Fibroblast of the aortic adventitia (primary cell): Measurements from ENCODE around the gene SCD. TPM values are rescaled to one million over a fixed set of nuclear protein-coding genes. Genes with fewer than 3 reads are reported as not detected.

ENCODE experiments used
- DNase-seq: peaks from one replicate; pipeline ENCODE4 v3.0.0-alpha.2; 2010; ENCODE audit warnings: low read depth
- H3K4me3 ChIP-seq: 2 replicates; pipeline ENCODE4 v1.5.1; 2011; ENCODE audit warnings: low read depth, mild to moderate bottlenecking, control low read depth, low read length, moderate library complexity
- total RNA-seq: library from RNA; depleted of rRNA; stranded (reverse); fragments of >200 nt; gene quantifications from 2 replicates; pipeline ENCODE4 v1.2.3, GENCODE V29; 2012; ENCODE audit warnings: low replicate concordance
- TF ChIP-seq, protein P1 (sequence below): IDR thresholded peaks from 2 replicates; pipeline ENCODE4 v1.5.1; 2011; ENCODE audit warnings: mild to moderate bottlenecking, low read length, control low read depth, inconsistent platforms; ENCODE audit not compliant: insufficient read depth

SCD gene
- total RNA-seq, 1 donor, result 99.9 TPM

DNA sequence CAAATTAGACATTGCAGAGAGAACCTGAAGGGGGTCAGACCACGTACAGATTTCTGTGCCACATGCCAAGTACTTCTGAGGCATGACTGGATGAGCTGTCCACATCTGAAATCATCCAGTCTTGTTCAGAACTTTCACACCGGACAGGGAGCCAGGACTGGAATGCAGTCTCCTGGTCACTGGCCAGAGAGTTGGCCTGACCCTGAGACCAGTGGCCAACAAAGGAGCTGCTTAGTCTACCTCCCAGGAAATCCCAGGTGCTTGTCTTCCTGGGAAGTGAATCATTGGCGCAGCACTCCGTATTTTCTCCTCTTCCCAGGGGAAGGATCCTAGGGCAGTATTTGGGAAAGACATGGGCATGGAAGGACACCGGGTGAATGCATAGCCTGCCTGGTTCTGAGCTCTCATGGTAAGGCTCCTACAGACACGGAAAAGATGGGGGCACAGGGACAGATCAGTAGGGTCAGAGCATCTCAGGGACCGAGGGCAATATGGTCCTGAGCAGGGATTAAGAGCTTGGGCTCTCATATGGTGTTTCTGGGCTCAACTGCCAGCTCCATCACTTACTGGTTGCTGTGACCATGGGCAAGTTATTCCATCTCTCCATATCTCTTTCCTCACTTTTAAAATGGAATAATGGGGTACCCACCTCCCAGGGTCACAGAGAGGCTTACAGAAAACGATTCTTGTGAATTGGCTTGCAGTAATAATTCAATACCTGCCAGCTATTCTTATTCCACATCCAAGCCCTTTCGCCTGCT is 1.3 kb upstream of the SCD start:
- DNase-seq, result peak; percentile 74
- H3K4me3 ChIP-seq, result peak overlapping the region; percentile 88
- TF ChIP-seq, protein P1, sequence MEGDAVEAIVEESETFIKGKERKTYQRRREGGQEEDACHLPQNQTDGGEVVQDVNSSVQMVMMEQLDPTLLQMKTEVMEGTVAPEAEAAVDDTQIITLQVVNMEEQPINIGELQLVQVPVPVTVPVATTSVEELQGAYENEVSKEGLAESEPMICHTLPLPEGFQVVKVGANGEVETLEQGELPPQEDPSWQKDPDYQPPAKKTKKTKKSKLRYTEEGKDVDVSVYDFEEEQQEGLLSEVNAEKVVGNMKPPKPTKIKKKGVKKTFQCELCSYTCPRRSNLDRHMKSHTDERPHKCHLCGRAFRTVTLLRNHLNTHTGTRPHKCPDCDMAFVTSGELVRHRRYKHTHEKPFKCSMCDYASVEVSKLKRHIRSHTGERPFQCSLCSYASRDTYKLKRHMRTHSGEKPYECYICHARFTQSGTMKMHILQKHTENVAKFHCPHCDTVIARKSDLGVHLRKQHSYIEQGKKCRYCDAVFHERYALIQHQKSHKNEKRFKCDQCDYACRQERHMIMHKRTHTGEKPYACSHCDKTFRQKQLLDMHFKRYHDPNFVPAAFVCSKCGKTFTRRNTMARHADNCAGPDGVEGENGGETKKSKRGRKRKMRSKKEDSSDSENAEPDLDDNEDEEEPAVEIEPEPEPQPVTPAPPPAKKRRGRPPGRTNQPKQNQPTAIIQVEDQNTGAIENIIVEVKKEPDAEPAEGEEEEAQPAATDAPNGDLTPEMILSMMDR, result no peak

DNA sequence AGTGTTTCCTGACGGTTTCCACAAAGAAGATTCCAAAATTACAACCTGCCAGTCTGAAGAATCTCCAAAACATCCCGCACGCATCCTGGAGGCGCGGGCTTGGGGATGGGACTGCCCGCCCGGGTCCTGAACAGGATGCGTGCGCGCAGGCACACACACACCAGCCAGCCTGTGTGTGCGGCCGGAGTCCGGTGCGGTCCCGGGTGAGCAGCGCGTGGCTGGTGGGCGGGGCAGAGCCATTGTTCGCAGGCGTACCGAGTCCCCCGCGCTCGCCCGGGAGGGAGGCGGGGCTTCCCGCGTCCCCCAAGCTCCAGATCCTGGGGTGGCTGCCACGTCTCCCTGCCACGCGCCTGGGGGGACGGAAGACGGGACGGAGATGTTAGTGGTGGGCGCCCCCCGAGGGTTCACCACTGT is 675 bp upstream of the SCD start:
- TF ChIP-seq, protein P1, result no peak
- H3K4me3 ChIP-seq, result peak overlapping the region; percentile 88
- DNase-seq, result peak; percentile 63

DNA sequence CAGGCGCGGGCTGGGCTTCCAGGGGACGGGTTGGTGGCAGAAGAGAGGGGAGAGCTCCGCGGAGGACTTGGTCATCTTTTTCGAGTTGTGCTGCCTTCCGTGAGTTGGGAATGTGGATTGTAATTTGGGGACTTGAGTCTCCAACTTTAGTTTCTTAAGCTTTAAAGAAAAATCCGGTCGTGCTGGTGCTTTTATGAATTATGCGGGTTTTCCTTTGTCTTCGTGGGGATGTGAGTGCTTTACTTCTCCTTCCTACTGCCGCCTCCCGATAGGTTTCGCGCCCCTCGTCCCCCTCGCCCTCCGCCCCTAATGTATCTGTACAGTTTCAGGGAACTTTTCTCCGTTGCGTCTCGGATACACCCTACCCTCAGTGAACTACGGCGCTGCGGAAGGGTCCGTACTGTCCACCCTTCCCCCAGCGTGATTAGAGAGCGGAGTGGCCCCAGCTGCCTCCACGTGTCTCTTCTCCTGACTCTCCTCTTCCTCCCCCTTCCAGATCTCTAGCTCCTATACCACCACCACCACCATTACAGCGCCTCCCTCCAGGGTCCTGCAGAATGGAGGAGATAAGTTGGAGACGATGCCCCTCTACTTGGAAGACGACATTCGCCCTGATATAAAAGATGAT is 649 bp downstream of the SCD start:
- H3K4me3 ChIP-seq, result peak overlapping the region; percentile 88
- TF ChIP-seq, protein P1, result no peak
- no peak for DNase-seq

DNA sequence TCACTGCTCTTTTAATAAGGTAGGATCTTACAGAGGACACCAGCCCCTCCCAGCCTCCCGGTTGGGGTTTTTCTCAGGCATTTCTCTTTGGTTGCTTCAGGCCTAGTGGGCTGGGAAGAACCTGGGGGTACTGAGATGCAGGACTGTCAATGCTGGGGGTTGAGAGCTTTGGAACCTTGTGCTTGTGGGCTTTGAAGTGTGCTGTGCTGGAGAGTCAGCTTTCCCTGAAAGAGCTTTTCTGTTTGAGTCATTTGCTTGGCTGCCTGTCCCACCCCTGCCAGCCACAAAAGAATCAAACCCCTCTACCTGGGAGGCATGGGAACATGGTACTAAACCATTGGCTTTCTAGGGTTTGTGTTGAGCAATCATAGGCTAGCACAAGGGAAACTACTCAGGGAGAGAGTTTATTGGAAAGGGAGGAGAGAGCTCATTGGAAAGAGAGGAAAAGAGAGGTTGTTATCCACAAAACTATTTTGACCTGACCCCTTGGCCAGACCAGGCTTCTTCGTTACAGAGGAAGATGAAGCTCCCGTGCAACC is 1.4 kb downstream of the SCD start:
- no peak for DNase-seq
- peak overlapping the region; percentile 88 for H3K4me3 ChIP-seq
- TF ChIP-seq, protein P1, result no peak

DNA sequence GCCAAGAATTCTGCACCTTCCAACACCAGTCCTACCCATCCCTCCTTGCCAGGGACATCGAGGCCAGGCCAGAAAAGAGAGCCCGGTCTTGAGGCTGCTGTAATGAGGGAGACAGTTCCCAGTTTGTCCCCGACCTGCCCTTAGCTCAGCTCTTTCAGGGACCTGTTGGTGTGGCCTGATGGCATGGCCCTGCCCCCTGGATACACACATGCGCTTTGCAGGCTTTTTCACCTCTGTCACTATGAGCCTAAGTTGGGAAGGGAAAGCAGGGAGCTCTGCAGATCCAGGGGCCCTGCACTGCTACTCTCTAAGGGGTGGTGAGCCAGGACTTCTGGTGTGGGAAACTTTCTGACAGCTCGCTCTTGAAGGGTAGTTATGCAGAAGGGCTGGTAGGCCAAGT is 2.1 kb downstream of the SCD start:
- no peak for DNase-seq
- H3K4me3 ChIP-seq, result peak overlapping the region; percentile 88
- TF ChIP-seq, protein P1, result no peak

DNA sequence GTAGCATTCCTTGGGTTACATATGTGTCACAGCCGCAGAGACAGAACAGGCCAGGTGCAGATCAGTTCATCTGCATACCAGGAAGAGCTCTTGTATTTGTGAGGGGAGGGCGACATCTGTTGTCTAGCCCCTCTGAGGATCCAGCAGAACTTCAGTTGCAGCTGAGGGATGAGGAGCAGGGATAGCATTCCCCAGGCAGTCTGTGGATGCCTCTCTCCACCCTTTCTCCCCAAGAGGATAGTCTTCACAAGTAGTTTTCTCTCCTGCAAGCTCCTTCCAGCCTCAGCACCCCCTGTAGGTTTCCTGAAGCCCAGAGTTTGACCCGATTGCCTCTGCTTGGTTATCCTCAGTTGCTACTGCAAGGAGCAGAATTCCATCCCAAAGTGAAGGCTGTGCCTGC is 2.6 kb downstream of the SCD start:
- TF ChIP-seq, protein P1, result no peak
- DNase-seq, result no peak
- H3K4me3 ChIP-seq, result peak overlapping the region; percentile 88
